Measurements from ENCODE around the gene USP30. TPM values are rescaled to one million over a fixed set of nuclear protein-coding genes. Genes with fewer than 3 reads are reported as not detected.
A peak's percentile ranks its signal among the peaks of the same experiment; 100 is the strongest.

USP30 gene
- total RNA-seq, 1 experiment from 2014 or later = 6.9 TPM

GRCh38 chr12:109097140-109097434 lies 44.7 kb downstream of the USP30 start:
- ATAC-seq (no peak), DNase-seq (ENCODE audit: low spot score) (no peak)
- Mint-ChIP-seq H3K9me3 (no peaks in the 10 kb centered on the region), H3K4me1 (peaks cover 21% of the 10 kb centered on the region), H3K27ac (no peak overlapping the region), H3K4me3 (peak overlapping the region; percentile 81), H3K27me3 (ENCODE audit: low read depth) (peaks cover 10% of the 10 kb centered on the region), H3K36me3 (peaks cover 32% of the 10 kb centered on the region)
- ChIA-PET CTCF (interaction anchor here (0.6 to 1.3 kb wide), 3 partner anchors 15 to 57 kb away, joined by 3 to 9 read pairs (median 3); no protein-coding TSS in a partner anchor), POLR2A (interaction anchor here (0.5 to 0.7 kb wide), 2 partner anchors 18 to 1254 kb away, joined by 3 to 6 read pairs; no protein-coding TSS in a partner anchor)
- TF ChIP-seq, protein P1, sequence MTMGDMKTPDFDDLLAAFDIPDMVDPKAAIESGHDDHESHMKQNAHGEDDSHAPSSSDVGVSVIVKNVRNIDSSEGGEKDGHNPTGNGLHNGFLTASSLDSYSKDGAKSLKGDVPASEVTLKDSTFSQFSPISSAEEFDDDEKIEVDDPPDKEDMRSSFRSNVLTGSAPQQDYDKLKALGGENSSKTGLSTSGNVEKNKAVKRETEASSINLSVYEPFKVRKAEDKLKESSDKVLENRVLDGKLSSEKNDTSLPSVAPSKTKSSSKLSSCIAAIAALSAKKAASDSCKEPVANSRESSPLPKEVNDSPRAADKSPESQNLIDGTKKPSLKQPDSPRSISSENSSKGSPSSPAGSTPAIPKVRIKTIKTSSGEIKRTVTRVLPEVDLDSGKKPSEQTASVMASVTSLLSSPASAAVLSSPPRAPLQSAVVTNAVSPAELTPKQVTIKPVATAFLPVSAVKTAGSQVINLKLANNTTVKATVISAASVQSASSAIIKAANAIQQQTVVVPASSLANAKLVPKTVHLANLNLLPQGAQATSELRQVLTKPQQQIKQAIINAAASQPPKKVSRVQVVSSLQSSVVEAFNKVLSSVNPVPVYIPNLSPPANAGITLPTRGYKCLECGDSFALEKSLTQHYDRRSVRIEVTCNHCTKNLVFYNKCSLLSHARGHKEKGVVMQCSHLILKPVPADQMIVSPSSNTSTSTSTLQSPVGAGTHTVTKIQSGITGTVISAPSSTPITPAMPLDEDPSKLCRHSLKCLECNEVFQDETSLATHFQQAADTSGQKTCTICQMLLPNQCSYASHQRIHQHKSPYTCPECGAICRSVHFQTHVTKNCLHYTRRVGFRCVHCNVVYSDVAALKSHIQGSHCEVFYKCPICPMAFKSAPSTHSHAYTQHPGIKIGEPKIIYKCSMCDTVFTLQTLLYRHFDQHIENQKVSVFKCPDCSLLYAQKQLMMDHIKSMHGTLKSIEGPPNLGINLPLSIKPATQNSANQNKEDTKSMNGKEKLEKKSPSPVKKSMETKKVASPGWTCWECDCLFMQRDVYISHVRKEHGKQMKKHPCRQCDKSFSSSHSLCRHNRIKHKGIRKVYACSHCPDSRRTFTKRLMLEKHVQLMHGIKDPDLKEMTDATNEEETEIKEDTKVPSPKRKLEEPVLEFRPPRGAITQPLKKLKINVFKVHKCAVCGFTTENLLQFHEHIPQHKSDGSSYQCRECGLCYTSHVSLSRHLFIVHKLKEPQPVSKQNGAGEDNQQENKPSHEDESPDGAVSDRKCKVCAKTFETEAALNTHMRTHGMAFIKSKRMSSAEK (CRISPR knock-in tag; IDR thresholded peaks at IDR 0.05; ENCODE audit: borderline replicate concordance) = no peak
- TF ChIP-seq ZNF121 (CRISPR knock-in tag; IDR thresholded peaks at IDR 0.05) (peak; percentile 74), GTF2I (CRISPR knock-in tag; conservative IDR thresholded peaks at IDR 0.05) (peak; percentile 49; the same call in 1 of the 2 replicates)

GRCh38 chr12:109097435-109098182 lies 45.2 kb downstream of the USP30 start, which contains the start of gene UNG:
Gene UNG, plus strand, starts transcription at chr12:109097597. Its CDS starts 83 bp downstream, at chr12:109097680.
- ChIA-PET POLR2A (interaction anchor here (0.7 kb wide), 1 partner anchor 1254 kb away, joined by 6 read pairs; no protein-coding TSS in a partner anchor), CTCF (interaction anchor here (0.6 to 2.2 kb wide), 6 partner anchors 14 to 295 kb away, joined by 3 to 11 read pairs (median 3); no protein-coding TSS in a partner anchor)
- peak; percentile 91 for ATAC-seq
- Mint-ChIP-seq H3K4me3 (peak within 1 kb of the TSS; percentile 81), H3K36me3 (peaks cover 34% of the 10 kb centered on the region), H3K9me3 (no peaks in the 10 kb centered on the region), H3K27me3 (ENCODE audit: low read depth) (peaks cover 7% of the 10 kb centered on the region), H3K27ac (peak within 1 kb of the TSS; percentile 68; the same call in 1 of the 2 replicates), H3K4me1 (peaks cover 16% of the 10 kb centered on the region)
- peak; percentile 96 for DNase-seq (ENCODE audit: low spot score)
- TF ChIP-seq, protein P2, sequence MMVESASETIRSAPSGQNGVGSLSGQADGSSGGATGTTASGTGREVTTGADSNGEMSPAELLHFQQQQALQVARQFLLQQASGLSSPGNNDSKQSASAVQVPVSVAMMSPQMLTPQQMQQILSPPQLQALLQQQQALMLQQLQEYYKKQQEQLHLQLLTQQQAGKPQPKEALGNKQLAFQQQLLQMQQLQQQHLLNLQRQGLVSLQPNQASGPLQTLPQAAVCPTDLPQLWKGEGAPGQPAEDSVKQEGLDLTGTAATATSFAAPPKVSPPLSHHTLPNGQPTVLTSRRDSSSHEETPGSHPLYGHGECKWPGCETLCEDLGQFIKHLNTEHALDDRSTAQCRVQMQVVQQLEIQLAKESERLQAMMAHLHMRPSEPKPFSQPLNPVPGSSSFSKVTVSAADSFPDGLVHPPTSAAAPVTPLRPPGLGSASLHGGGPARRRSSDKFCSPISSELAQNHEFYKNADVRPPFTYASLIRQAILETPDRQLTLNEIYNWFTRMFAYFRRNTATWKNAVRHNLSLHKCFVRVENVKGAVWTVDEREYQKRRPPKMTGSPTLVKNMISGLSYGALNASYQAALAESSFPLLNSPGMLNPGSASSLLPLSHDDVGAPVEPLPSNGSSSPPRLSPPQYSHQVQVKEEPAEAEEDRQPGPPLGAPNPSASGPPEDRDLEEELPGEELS (CRISPR knock-in tag; IDR thresholded peaks at IDR 0.05) = no peak
- TF ChIP-seq NR1H2 (CRISPR knock-in tag; IDR thresholded peaks at IDR 0.05) (no peak), ZNF423 (CRISPR knock-in tag; IDR thresholded peaks at IDR 0.05) (no peak), GABPB1 (CRISPR knock-in tag; IDR thresholded peaks at IDR 0.05) (no peak; the same call in 1 of the 2 replicates), RORB (CRISPR knock-in tag; IDR thresholded peaks at IDR 0.05) (no peak), ZSCAN18 (CRISPR knock-in tag; IDR thresholded peaks at IDR 0.05) (no peak), CBFB (CRISPR knock-in tag; IDR thresholded peaks at IDR 0.05; ENCODE audit: low read depth) (no peak), NR3C1 (CRISPR knock-in tag; conservative IDR thresholded peaks at IDR 0.05; ENCODE audit: low read depth) (no peak), JAZF1 (CRISPR knock-in tag; IDR thresholded peaks at IDR 0.05) (no peak), JUN (CRISPR knock-in tag; IDR thresholded peaks at IDR 0.05) (no peak), PRRX2 (CRISPR knock-in tag; IDR thresholded peaks at IDR 0.05) (no peak), GRHL2 (CRISPR knock-in tag; IDR thresholded peaks at IDR 0.05; ENCODE audit: insufficient replicate concordance, severe bottlenecking) (no peak), ELF4 (CRISPR knock-in tag; IDR thresholded peaks at IDR 0.05; ENCODE audit: low read depth) (no peak), OVOL2 (CRISPR knock-in tag; IDR thresholded peaks at IDR 0.05; ENCODE audit: borderline replicate concordance) (no peak), ZNF219 (CRISPR knock-in tag; IDR thresholded peaks at IDR 0.05; ENCODE audit: borderline replicate concordance) (no peak), HMGXB4 (CRISPR knock-in tag; IDR thresholded peaks at IDR 0.05) (no peak), TEAD1 (CRISPR knock-in tag; IDR thresholded peaks at IDR 0.05) (peak; percentile 17; the same call in 1 of the 2 replicates), SMAD3 (CRISPR knock-in tag; IDR thresholded peaks at IDR 0.05; ENCODE audit: borderline replicate concordance) (no peak; the same call in 1 of the 2 replicates)
- TF ChIP-seq, protein P3, sequence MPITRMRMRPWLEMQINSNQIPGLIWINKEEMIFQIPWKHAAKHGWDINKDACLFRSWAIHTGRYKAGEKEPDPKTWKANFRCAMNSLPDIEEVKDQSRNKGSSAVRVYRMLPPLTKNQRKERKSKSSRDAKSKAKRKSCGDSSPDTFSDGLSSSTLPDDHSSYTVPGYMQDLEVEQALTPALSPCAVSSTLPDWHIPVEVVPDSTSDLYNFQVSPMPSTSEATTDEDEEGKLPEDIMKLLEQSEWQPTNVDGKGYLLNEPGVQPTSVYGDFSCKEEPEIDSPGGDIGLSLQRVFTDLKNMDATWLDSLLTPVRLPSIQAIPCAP (CRISPR knock-in tag; IDR thresholded peaks at IDR 0.05) = no peak
- TF ChIP-seq, protein P4, sequence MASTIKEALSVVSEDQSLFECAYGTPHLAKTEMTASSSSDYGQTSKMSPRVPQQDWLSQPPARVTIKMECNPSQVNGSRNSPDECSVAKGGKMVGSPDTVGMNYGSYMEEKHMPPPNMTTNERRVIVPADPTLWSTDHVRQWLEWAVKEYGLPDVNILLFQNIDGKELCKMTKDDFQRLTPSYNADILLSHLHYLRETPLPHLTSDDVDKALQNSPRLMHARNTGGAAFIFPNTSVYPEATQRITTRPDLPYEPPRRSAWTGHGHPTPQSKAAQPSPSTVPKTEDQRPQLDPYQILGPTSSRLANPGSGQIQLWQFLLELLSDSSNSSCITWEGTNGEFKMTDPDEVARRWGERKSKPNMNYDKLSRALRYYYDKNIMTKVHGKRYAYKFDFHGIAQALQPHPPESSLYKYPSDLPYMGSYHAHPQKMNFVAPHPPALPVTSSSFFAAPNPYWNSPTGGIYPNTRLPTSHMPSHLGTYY (CRISPR knock-in tag; IDR thresholded peaks at IDR 0.05) = no peak

All from WTC11 (cell line).